Stimulated activated CD8-positive, alpha-beta memory T cell treated with anti-CD3 and anti-CD28 coated beads, Interleukin-4, amount 100 ng/mL, for 24 hours (primary cell): ENCODE data around the gene ATRIP.
"Not testable (repeated sequence)": the region's sequence is repeated elsewhere in the genome, so short reads cannot be mapped to it uniquely, and the experiment has no call there.

ENCODE experiments used
- DNase-seq: peaks from one replicate; pipeline ENCODE4 v3.0.0-alpha.2; 2020; ENCODE audit warnings: low read depth

The ATRIP gene

DNA sequence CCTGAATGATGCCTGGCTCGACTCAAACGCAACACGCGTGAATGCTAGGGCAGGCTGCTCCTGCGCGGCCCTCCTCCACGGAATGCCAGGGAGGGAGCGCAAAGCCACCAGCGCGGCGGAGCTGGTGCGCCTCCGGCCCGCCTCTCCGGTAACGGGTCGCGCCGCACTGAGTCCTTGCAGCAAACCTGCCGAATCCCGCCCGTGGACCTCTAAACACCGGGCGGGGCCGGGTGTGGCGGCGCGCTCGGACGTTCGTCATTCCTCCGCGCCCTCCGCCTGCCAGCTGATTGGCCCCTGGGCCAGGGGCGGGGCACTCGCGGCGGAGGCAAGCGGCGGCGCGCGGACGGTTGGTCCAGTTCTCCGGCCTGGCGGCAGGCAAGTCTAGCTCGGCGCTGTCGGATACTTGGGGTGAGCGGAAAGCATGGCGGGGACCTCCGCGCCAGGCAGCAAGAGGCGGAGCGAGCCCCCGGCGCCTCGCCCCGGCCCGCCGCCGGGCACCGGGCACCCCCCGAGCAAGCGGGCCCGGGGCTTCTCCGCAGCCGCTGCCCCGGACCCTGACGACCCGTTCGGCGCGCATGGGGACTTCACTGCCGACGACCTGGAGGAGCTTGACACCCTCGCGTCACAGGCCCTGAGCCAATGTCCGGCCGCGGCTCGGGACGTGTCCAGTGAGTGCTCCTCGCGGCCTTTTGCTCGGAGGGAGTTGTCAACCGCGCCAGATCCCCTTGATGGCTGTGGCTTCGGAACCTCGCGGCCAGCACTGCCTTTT is at the start of gene ATRIP:
Gene ATRIP (plus strand): TSS at position 313 of the 769 bp plus-strand sequence. CDS start 109 bp downstream, at position 422.
- peak; percentile 84 for DNase-seq

DNA sequence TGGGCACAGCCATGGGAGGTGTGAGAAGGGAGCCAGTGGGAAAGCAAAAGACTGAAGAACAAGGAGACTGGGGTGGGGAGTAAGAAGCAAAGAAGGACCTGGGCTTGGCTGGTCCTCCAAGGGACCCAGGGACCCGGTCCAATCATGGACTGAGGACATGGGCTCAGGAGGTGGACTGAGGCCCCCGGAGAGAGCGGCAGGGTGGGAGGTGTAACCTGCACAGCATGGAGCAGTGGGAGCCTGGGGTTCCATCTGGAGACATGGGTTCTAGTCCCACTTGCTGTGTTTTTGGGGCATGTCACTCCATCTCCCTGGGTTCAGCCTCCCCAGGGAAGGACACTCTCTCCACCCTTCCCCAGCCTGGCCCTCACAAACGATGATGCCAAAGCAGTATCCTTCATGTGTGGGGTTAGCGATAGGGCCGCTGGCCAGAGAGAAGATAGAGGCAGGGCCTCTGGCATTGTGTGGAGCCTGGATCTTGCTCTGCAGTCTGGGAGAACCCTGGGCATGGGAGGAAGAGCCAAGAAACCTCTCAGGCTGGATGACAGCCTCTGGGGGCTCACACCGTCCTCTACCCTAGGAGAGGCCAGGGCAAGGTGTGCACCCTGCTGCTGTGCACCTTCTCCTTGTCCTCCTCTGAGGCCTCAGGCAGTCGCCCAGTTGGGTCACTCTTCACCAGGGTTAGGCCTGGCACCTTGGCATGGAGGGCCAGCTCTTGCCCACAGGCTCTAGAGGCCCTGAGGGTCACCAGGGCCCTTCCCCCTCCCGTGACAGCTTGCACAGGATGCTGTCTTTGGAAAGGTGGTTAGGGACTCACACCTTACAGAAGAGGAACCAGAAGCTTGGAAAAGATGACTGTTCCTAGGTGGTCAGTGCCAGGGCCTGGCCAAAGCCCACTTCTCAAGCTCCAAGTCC is 48.5 kb upstream of the ATRIP start:
- no peak for DNase-seq

- no peak for DNase-seq
These were observed 47.7 kb upstream of the ATRIP start for GRCh38 chr3:48398701-48399386.

- DNase-seq: no peak
These were observed 47.0 kb upstream of the ATRIP start for GRCh38 chr3:48399387-48400172.

DNA sequence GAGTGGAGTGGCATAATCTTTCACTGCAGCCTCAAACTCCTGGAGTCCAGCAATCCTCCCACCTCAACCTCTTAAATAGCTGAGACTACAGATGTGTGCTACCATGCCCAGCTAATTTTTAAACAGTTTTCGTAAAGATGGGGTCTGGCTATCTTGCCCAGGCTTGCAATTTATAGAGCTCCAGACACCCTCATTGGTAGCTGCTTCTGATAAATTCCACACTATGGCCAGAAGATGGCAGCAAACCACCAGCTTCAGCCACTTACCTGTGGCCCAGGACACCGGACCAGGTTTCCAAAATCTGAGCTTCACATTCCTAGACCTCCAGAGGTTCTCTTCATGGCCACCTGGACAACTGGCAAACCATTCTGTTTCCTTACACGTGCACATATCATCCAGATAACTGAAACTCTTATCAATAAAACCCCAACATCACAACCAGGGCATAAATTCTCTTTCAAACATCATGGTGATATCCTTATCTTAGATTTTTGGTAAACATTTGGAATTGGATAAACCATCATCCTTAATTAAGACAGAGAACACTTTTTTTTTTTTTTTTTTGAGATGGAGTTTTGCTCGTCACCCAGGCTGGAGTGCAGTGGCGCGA is 45.6 kb upstream of the ATRIP start:
- peak; percentile 26 for DNase-seq

GRCh38 chr3:48401434-48401901 is 45.1 kb upstream of the ATRIP start:
- not testable (repeated sequence) for DNase-seq

DNA sequence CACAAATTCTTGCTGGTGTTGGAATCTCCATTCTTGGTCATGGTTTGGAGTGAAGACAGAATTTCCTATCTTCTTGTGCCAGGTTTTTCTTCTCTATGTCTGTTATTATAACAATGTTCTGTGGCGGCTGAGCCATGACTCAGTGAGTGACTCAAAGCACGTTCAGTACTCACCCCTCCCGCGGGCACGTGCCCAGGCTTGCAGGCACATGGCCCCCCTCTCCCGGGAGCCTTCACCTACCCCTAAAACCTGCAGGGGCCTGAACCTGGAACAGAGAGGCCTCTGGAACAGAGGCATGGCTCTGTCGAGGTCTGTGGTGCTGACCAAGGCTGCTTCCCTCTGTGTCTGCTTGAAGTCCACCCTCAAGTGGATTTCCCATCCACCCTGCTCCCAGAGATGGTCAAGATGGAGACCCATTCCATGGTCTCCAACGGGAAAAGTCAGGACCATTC is 44.2 kb upstream of the ATRIP start:
- DNase-seq: no peak

GRCh38 chr3:48402907-48403306 is 43.6 kb upstream of the ATRIP start:
- DNase-seq: no peak

- no peak for DNase-seq
These were observed 42.8 kb upstream of the ATRIP start for GRCh38 chr3:48403533-48404439.

DNA sequence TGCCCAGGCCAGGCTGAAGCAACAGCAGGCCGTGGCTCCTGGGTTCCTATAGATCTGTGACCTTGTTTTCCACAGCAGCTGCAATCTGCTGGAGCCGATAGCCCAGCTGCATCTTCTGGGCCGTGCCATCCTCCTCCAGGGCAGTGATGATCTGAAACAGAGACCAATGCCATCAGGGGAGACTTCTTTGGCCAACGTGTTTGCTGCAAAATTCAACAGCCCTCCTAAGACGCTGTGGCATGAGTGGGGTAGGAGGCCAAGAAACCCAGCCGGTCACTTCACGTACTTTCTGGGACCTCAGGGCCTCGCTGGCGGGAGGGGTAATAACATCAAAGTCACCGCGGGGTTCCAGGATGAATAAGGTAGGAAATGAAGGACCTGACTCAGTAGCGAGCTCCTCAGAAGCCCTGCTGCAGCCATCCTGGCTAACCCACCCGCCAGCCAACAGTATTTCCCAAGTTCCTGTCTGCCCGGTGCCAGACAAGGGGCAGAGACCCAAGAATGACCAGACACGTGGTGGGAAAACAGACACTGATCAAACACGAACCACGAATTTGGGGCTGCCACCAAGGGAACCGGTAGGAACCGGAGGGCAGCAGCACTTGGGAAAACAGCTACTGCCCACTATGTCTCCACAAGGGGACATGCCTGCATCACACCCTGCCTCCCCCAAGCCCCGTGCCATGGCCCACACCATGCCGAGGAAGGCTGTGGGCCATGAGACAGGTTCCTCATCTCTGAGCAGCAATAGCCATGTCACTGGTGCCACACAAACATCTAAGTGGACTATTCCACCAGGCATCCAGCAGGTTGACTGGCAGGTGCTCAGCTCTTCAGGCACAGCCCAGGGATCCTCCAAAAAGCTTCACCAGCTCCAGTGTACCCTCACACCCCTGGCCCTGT is 41.8 kb upstream of the ATRIP start:
- DNase-seq: no peak

DNA sequence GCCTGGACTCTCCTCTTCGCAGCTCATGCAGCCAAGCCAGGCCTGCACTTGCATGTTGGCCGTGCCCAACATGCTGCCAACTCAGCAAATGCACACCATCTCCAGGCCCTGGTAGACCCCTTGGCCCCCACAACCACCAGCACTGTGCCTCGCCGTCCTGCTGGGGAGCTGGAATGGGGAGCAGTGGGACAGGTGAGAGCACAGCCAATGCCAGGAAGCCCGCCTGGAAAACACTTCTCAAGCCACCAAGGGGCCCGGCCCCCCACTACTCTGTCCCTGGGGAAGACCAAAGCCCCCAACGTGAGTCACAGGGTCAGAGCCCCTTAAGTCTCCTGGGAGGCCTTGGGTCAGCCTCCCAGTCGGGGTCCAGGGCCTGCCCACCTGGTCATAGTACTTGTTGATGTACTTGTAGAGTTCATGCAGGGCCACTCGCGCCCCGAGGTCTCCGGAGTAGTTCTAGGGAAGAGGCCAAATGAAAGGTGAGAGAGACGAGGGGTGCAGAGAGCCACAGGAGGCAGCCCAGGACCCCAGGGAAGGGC is 41.1 kb upstream of the ATRIP start:
- no peak for DNase-seq

GRCh38 chr3:48405971-48406370 is 40.6 kb upstream of the ATRIP start:
- no peak for DNase-seq

GRCh38 chr3:48406443-48407431 is 39.8 kb upstream of the ATRIP start:
- no peak for DNase-seq

DNA sequence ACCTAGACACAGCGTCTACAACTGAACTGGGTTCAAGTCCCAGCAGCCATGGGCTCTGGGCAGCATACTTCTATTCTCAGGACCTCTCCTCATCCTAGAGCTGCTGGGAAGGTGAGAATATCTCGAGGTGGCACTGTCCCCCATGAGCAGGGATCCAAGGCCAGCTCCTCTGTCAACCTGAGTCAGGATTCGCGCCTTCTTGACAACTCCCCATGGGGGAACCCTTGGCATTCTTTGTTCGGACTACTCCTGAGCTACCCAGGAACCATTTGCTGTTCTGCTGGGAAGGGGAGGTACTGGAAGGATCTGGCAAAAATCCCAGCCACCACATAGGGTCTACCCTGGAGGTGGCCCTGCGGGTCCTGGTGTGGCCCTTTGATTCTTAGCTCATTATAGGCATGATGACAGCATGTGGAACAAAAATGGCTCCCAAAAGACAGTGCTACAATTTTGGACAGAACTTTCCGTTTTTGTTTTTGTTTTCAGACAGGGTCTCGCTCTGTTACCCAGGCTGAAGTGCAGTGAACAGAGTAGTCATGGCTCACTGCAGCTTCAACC is 38.9 kb upstream of the ATRIP start:
- DNase-seq: no peak

- no peak for DNase-seq
These were observed 37.7 kb upstream of the ATRIP start for GRCh38 chr3:48408823-48409281.

DNA sequence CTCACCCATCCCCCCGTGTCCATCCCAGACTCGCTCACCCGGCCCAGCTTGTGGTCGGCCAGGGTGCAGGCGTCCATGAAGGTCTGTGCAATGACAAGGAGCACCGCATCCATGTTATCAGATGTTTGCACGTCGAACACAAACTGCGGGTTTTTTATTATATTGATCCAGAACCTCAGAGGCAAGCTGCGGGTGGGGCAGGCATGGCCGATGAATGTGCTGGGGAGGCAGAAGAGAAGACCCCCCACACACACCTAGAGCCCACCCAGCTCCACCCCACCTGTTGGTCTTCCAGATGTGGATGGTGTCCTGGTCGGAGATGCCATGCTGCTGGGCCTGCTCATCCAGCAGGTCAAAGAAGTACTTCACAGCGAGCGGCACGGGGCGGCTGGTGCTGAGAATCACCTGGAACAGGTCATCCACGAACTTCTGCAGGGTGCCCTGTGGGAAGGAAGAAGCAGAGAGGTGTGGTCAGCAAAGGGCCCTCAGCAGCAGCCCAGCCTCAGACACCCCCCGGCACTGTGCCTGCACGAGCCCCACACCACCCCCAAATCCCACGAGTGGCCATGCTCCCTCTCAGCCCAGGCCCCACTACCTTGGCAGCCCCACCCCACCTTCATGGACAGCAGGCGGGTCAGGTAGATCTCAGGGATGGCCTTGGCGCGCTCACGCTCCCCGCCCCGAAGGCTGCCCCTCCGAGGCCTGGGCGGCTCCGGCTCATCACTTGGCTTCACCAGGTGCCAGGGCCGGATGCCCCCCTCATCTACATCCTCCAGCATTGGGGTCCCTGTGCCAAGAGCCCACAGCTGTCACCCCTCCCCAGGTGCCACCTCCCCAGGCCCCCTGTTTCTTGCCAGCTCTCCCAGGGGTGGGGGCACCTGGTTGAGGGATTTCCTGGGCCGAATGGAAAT is 37.0 kb upstream of the ATRIP start:
- DNase-seq: no peak
